Endothelial cell of umbilical vein (primary cell): ENCODE data around the gene TUBB8B. TPM values are rescaled to one million over a fixed set of nuclear protein-coding genes. Genes with fewer than 3 reads are reported as not detected.
"Not testable (repeated sequence)": the region's sequence is repeated elsewhere in the genome, so short reads cannot be mapped to it uniquely, and the experiment has no call there.

ENCODE experiments used
- BruUV-seq: library from RNA; stranded (reverse); fragments of 400-500 nt; replicated peaks from 2 replicates; lab custom pipeline; 2021; lab: Mats Ljungman, UMichigan
- CTCF ChIA-PET: fragments of 300-600, 350-600 bp; sonication (Branson Sonifier 250); formaldehyde crosslinking; loops from one replicate; lab custom pipeline; 2021; ENCODE audit warnings: antibody characterized with exemption, inconsistent platforms; lab: Charles Lee
- POLR2A ChIA-PET: fragments of 300-600, 350-600 bp; sonication (Branson Sonifier 250); formaldehyde crosslinking; loops from one replicate; lab custom pipeline; 2021; ENCODE audit warnings: antibody characterized with exemption, inconsistent platforms; lab: Charles Lee
- DNase-seq: peaks from one replicate; pipeline ENCODE4 v3.0.0-alpha.2; 2011; ENCODE audit warnings: low read depth, low spot score
- FAIRE-seq: peaks from 2 replicates; lab custom pipeline; 2011; peaks lifted over from hg19 to GRCh38; lab: Jason Lieb, UNC
- H2AFZ ChIP-seq: 2 replicates; pipeline ENCODE4 v1.6.0; 2012; ENCODE audit warnings: low read depth, low read length, control low read depth, inconsistent platforms
- H3K27ac ChIP-seq: 2 replicates; pipeline ENCODE4 v1.5.1; 2011; ENCODE audit warnings: low read depth, mild to moderate bottlenecking, control low read depth, low read length, moderate library complexity; ENCODE audit not compliant: insufficient read depth
- H3K27me3 ChIP-seq, 2 experiments: 2 replicates each; pipeline versions ENCODE4 v1.6.0 to v1.6.1; 2011; ENCODE audit warnings: low read length in 2 of 2, mixed read lengths in 1 of 2; ENCODE audit not compliant: control insufficient read depth in 2 of 2, insufficient read depth in 2 of 2
- H3K36me3 ChIP-seq, 2 experiments: 2 replicates in 1 of 2; 3 replicates in 1 of 2; pipeline ENCODE4 v1.5.1; 2011; ENCODE audit warnings: low read length in 2 of 2, mild to moderate bottlenecking in 1 of 2, moderate library complexity in 1 of 2; ENCODE audit not compliant: control insufficient read depth in 2 of 2, insufficient read depth in 2 of 2; ENCODE audit errors: extremely low read depth in 1 of 2
- H3K4me1 ChIP-seq: 3 replicates; pipeline ENCODE4 v1.5.1; 2011; ENCODE audit warnings: mild to moderate bottlenecking, low read length; ENCODE audit not compliant: control insufficient read depth, insufficient read depth; ENCODE audit errors: extremely low read depth
- H3K4me2 ChIP-seq: 2 replicates; pipeline ENCODE4 v1.6.1; 2011; ENCODE audit warnings: low read length, control low read depth, mixed read lengths; ENCODE audit not compliant: insufficient read depth
- H3K4me3 ChIP-seq, 3 experiments: fragments of 200-600 bp in 1 of 3; sonication (generic), shearing (Covaris generic) in 1 of 3; replicated peaks in 1 of 3; 2 replicates each; pipeline ENCODE4 v1.5.1; 2011 to 2016; ENCODE audit warnings: control low read depth in 3 of 3, low read length in 3 of 3, mild to moderate bottlenecking in 2 of 3, inconsistent platforms in 1 of 3, low read depth in 1 of 3, moderate library complexity in 1 of 3; ENCODE audit not compliant: insufficient read depth in 1 of 3
- H3K79me2 ChIP-seq: 2 replicates; pipeline ENCODE4 v1.6.0; 2012; ENCODE audit warnings: low read length, inconsistent platforms; ENCODE audit not compliant: control insufficient read depth, insufficient read depth
- H3K9ac ChIP-seq: replicated peaks from 2 replicates; pipeline ENCODE3; 2011; ENCODE audit warnings: low read length, control low read depth; ENCODE audit not compliant: insufficient read depth; ENCODE audit errors: extremely low read depth
- H3K9me1 ChIP-seq: replicated peaks from 3 replicates; pipeline ENCODE4 v1.6.0; 2011; ENCODE audit warnings: mild to moderate bottlenecking, low read length; ENCODE audit not compliant: control insufficient read depth, insufficient read depth; ENCODE audit errors: extremely low read depth
- H3K9me3 ChIP-seq: replicated peaks from 2 replicates; pipeline ENCODE4 v1.5.1; 2012; ENCODE audit warnings: low read length, inconsistent platforms; ENCODE audit not compliant: control insufficient read depth, insufficient read depth
- H4K20me1 ChIP-seq: replicated peaks from 2 replicates; pipeline ENCODE3; 2011; ENCODE audit warnings: mild to moderate bottlenecking, low read length; ENCODE audit not compliant: control insufficient read depth, insufficient read depth; ENCODE audit errors: extremely low read depth
- dilution Hi-C: fragments of 300-500 bp; cut with MboI; formaldehyde crosslinking; loops from one replicate; pipeline ENCODE4 v1.15.0; 2019; ENCODE audit warnings: low sequenced_read_pairs; ENCODE audit not compliant: extremely low pct_ligation_motif_present
- intact Hi-C: fragments of 100-400 bp; cut with micrococcal nuclease; formaldehyde crosslinking; loops from one replicate; pipeline ENCODE4 v1.10.0; 2022
- polyA plus RNA-seq, 4 experiments: library from polyadenylated mRNA; depleted of rRNA in 3 of 4; stranded (reverse) in 3 of 4; unstranded in 1 of 4; fragments of >200 nt; gene quantifications; 2 replicates each; pipeline versions ENCODE4 v1.2.1 to v1.2.3, GENCODE V29; 2011 to 2012; ENCODE audit warnings: missing spikeins in 1 of 4
- small RNA-seq: library from RNA; depleted of rRNA; stranded (forward); fragments of <200 nt; gene quantifications from one replicate; pipeline ENCODE3, GENCODE V24; 2012; ENCODE audit warnings: low replicate concordance, low read depth; ENCODE audit not compliant: insufficient read depth, insufficient read length
- total RNA-seq: library from RNA; stranded (reverse); gene quantifications from 2 replicates; pipeline ENCODE4 v1.2.3, GENCODE V29; 2021

TUBB8B gene
- total and polyA plus RNA-seq, 2 donors (not counting 3 experiments of a cell fraction or from before 2014, with no cell fraction given), result 0.23 to 1.1 TPM

DNA sequence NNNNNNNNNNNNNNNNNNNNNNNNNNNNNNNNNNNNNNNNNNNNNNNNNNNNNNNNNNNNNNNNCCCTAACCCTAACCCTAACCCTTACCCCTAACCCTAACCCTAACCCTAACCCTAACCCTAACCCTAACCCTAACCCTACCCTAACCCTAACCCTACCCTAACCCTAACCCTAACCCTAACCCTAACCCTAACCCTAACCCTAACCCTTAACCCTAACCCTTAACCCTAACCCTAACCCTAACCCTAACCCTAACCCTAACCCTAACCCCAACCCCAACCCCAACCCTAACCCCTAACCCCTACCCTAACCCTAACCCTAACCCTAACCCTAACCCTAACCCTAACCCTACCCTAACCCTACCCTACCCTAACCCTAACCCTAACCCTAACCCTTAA is 39.5 kb downstream of the TUBB8B start:
- BruUV-seq, dilution Hi-C loops: not testable (repeated sequence)

More for the DNA sequence above, 39.5 kb downstream of the TUBB8B start:
- H3K27me3 ChIP-seq, H2AFZ ChIP-seq, CTCF ChIA-PET, H3K4me1 ChIP-seq, H3K36me3 ChIP-seq, H4K20me1 ChIP-seq, POLR2A ChIA-PET, H3K79me2 ChIP-seq, H3K4me3 ChIP-seq, H3K4me2 ChIP-seq, H3K9ac ChIP-seq, intact Hi-C loops, DNase-seq, H3K27ac ChIP-seq, H3K9me3 ChIP-seq, FAIRE-seq, H3K9me1 ChIP-seq: not testable (repeated sequence)

Small RNAs within 50 kb of the gene (small RNA-seq; reads per million reads assigned to genes)
- not detected for gene AP001005.2

Other genes starting within 250 kb of the TUBB8B start
- 86.1 and 98.4 TPM in 2 replicates for gene USP14, start 108.9 kb upstream of the TUBB8B start, total RNA-seq
- gene USP14, start 108.9 kb upstream of the TUBB8B start, polyA plus RNA-seq, result 9.9 and 13.2 TPM in 2 replicates
- 43.5 and 50.5 TPM in 2 replicates for gene THOC1, start 218.4 kb upstream of the TUBB8B start, total RNA-seq
- 8.8 and 12.0 TPM in 2 replicates for gene THOC1, start 218.4 kb upstream of the TUBB8B start, polyA plus RNA-seq